Measurements from ENCODE around the gene TAS2R43. TPM values are rescaled to one million over a fixed set of nuclear protein-coding genes. Genes with fewer than 3 reads are reported as not detected.

Gene TAS2R43
- total and polyA plus RNA-seq, 2 of the 8 experiments (the other 6 are each of a cell fraction or from before 2014, with no cell fraction given): 0.18 TPM; not detected in 1

DNA sequence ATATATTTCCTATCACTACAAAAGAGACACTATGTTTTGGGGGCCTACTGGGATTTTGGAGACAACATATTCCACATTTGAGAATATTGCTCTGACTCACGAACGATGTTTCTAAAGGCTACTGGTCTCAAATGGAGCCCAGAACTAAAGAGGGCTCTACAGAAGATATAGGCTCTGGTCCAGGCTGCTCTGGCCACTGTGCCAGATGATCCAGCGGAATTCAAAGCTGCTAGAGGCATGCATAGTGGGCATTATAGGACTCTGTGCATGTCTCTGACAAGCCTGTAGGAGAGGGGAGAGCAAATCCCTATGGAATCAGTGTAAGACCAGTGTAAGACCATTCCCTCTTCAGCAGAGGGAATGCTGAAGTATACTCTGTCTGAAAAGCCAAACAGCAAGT lies 38.3 kb upstream of the TAS2R43 start:
- no peaks in the 10 kb centered on the region for H3K36me3 ChIP-seq (ENCODE audit: control insufficient read depth in 2 of 4, insufficient read depth in 4 of 4, low read length in 3 of 4)
- ChIA-PET POLR2A (ENCODE audit: partially characterized antibody) (no interaction called here), CTCF (ENCODE audit: partially characterized antibody) (no interaction called here)
- TF ChIP-seq EZH2 (IDR thresholded peaks at IDR 0.05; ENCODE audit: low read depth, low read length, severe bottlenecking) (no peak), PHF8 (conservative IDR thresholded peaks at IDR 0.05; ENCODE audit: low read depth, low read length) (no peak), ATF2 (IDR thresholded peaks at IDR 0.05; ENCODE audit: low read length) (no peak), CEBPB (IDR thresholded peaks at IDR 0.05; ENCODE audit: low read depth, low read length) (no peak), GTF2F1 (IDR thresholded peaks at IDR 0.05; ENCODE audit: borderline replicate concordance, low read depth, low read length) (no peak), KDM5A (IDR thresholded peaks at IDR 0.05; ENCODE audit: low read length) (no peak), ASH2L (IDR thresholded peaks at IDR 0.05; ENCODE audit: low read length) (no peak), BRCA1 (IDR thresholded peaks at IDR 0.05; ENCODE audit: low read depth, low read length) (no peak), YY1 (IDR thresholded peaks at IDR 0.05; ENCODE audit: low read depth, low read length) (no peak), TCF12 (IDR thresholded peaks at IDR 0.05; ENCODE audit: low read depth, low read length) (no peak), POLR2A (IDR thresholded peaks at IDR 0.05; ENCODE audit: control extremely low read depth in 1 of 2, low read depth in 2 of 2, low read length in 2 of 2) (no peak), RBBP5 (IDR thresholded peaks at IDR 0.05; ENCODE audit: borderline replicate concordance, low read depth, low read length) (no peak), NANOG (IDR thresholded peaks at IDR 0.05; ENCODE audit: insufficient read depth, low read depth, low read length, poor library complexity, severe bottlenecking) (no peak)

More for the DNA sequence above, 38.3 kb upstream of the TAS2R43 start:
- Histone ChIP-seq H3K14ac (ENCODE audit: insufficient read length) (no peak overlapping the region), H2BK20ac (ENCODE audit: low read length) (no peak overlapping the region), H3K23ac (ENCODE audit: insufficient read length) (no peak overlapping the region), H3K79me2 (ENCODE audit: control insufficient read depth in 1 of 2, insufficient read depth in 2 of 2, low read length in 2 of 2) (peaks cover 5 to 67% of the 10 kb centered on the region in 2 experiments; a peak in 3 of 4 replicates), H4K20me1 (replicated peaks in 1 of 2; ENCODE audit: control insufficient read depth in 1 of 2, insufficient read depth in 2 of 2, low read length in 2 of 2) (no peaks in the 10 kb centered on the region), H4K5ac (ENCODE audit: insufficient read length, low read depth, low read length) (no peak overlapping the region), H2BK15ac (ENCODE audit: low read length) (no peak overlapping the region), H3K56ac (replicated peaks; ENCODE audit: insufficient read length, low read depth, low read length) (no peak overlapping the region), H3K79me1 (ENCODE audit: low read depth, low read length) (peaks cover 5% of the 10 kb centered on the region), H3K18ac (ENCODE audit: extremely low read depth, low read length) (no peak overlapping the region), H3K4me2 (ENCODE audit: insufficient read depth in 1 of 2, low read depth in 2 of 2, low read length in 2 of 2) (no peak overlapping the region), H3K27me3 (replicated peaks in 1 of 4; ENCODE audit: control insufficient read depth in 3 of 4, extremely low read depth in 1 of 4, insufficient read depth in 3 of 4, low read length in 3 of 4) (no peaks in the 10 kb centered on the region), H3K4me3 (ENCODE audit: extremely low read depth in 1 of 4, insufficient read depth in 2 of 4, low read depth in 3 of 4, low read length in 4 of 4) (no peak overlapping the region), H2BK12ac (ENCODE audit: low read depth, low read length) (no peak overlapping the region), H3K23me2 (ENCODE audit: low read depth, low read length) (no peaks in the 10 kb centered on the region), H2BK5ac (ENCODE audit: low read depth, low read length) (no peak overlapping the region), H3K4ac (replicated peaks; ENCODE audit: insufficient read length, low read depth, low read length) (no peak overlapping the region), H2AFZ (ENCODE audit: low read length) (no peak overlapping the region), H4K91ac (replicated peaks; ENCODE audit: insufficient read length, low read length) (no peak overlapping the region), H3K9ac (replicated peaks in 1 of 4; ENCODE audit: extremely low read depth in 1 of 4, low read depth in 3 of 4, low read length in 3 of 4) (no peak overlapping the region; a peak in 1 of 7 replicates), H3K9me3 (ENCODE audit: insufficient read depth in 2 of 2, low read depth in 1 of 2, low read length in 1 of 2) (no peaks in the 10 kb centered on the region), H3K27ac (ENCODE audit: low read depth, low read length) (no peak overlapping the region), H2AK5ac (ENCODE audit: low read depth, low read length) (no peak overlapping the region), H4K8ac (ENCODE audit: extremely low read depth, insufficient read depth, low read length) (no peak overlapping the region), H2BK120ac (replicated peaks; ENCODE audit: low read depth, low read length) (no peak overlapping the region), H3K4me1 (replicated peaks in 1 of 4; ENCODE audit: control insufficient read depth in 3 of 4, insufficient read depth in 4 of 4, low read length in 3 of 4) (no peaks in the 10 kb centered on the region)
- DNase-seq (ENCODE audit: low read depth in 1 of 2, low spot score in 2 of 2) (no peak), FAIRE-seq (no peak)
- 92% methylated on average over 3 of the region's 3 CpGs; no CpG with 5 or more reads in 1 of the 2 experiments for WGBS, 2 experiments (ENCODE audit: extremely low coverage in 1 of 2, insufficient coverage in 1 of 2, insufficient read length in 1 of 2, insufficient replicate concordance in 2 of 2, low coverage in 1 of 2, low lambda C conversion rate in 2 of 2, missing lambda C conversion rate in 1 of 2)

Measured in H1 (cell line).